Tibial artery (tissue), 4 donors: ENCODE measurements around the gene KMT2C.
"Not testable (repeated sequence)": the region's sequence is repeated elsewhere in the genome, so short reads cannot be mapped to it uniquely, and the experiment has no call there.

Experiments used
- DNase-seq, 2 donors: peaks; one replicate each; pipeline ENCODE4 v3.0.0-alpha.2; 2019
- H3K27ac ChIP-seq, 2 donors: fragments of 200-600 bp; sonication (generic) in 1 of 2; 1 replicate in 1 of 2; 2 replicates in 1 of 2; pipeline ENCODE4 v1.5.1; 2018 to 2019; ENCODE audit warnings: mild to moderate bottlenecking in 1 of 2
- H3K27me3 ChIP-seq, 2 donors: fragments of 200-600 bp; sonication (generic) in 1 of 2; one replicate each; pipeline versions ENCODE4 v1.5.1 to v1.6.0; 2016 to 2019
- H3K36me3 ChIP-seq, 3 donors: fragments of 200-600 bp; sonication (generic) in 2 of 3; one replicate each; pipeline ENCODE4 v1.5.1; 2016 to 2019; ENCODE audit warnings: mild to moderate bottlenecking in 2 of 3
- H3K4me1 ChIP-seq, 4 donors: fragments of 200-600 bp; sonication (generic) in 2 of 4; 1 replicate in 3 of 4; 2 replicates in 1 of 4; pipeline ENCODE4 v1.5.1; 2016 to 2019
- H3K4me3 ChIP-seq, 2 donors: fragments of 200-600 bp; sonication (generic) in 1 of 2; 1 replicate in 1 of 2; 2 replicates in 1 of 2; pipeline ENCODE4 v1.5.1; 2018 to 2019; ENCODE audit warnings: mild to moderate bottlenecking in 2 of 2
- H3K9me3 ChIP-seq, 3 donors: fragments of 200-600 bp; sonication (generic) in 1 of 3; one replicate each; pipeline ENCODE4 v1.5.1; 2016 to 2019
- CTCF ChIP-seq, 2 experiments: fragments of 200-600 bp in 1 of 2; fragments of 450-650 bp in 1 of 2; IDR thresholded peaks; one replicate each; pipeline ENCODE4 v1.5.1; 2017 to 2019; ENCODE audit warnings: antibody characterized with exemption in 2 of 2, mild to moderate bottlenecking in 1 of 2, moderate library complexity in 1 of 2
- intact Hi-C: fragments of 100-400 bp; cut with DNase I; formaldehyde crosslinking; loops from one replicate; pipeline ENCODE4 v1.15.0; 2023; ENCODE audit warnings: low total_unique reads

KMT2C gene

DNA sequence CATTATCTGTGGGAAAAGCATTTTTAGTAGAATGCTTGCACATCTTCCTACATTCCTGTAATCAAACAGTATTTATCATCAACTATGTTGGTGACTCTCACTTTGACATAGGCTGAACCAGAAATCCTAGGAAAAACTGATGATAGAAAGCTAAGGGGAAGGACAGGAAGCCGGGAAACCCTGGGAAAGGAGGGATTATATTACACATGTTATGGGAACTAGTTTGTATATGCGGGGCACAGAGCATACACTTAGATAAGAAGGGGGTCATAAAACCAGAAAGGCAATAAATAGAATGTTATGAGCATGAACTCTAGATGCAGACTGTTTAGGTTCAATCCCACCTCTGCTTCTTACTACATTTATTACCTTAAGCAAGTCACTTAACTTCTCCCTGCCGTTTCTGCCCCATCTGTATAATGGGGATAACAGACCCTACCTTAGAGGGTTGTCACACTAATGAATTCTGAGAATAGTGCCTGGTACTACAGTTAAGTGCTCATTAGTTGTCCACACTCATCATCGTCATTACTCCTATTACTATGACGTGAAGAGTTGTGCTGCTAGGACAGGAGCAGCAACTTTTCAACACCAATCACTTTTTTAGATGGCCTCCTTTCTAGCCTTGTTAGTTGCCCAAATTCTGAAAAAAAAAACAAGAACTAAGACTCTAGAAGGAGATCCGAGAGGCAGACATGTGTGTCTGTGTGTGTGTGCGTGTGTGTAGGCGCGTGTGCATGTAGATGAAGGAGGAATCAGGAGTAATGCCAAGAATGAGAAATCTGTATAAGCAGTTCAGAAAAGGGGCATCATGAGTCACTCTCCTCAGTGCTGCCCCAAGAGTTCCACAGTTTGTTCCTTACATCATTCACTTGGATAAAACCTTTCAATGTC is 52.2 kb downstream of the KMT2C start:
- H3K4me3 ChIP-seq, result no peak overlapping the region
- intact Hi-C loops, result no loop called here
- no peaks in the 10 kb centered on the region for H3K9me3 ChIP-seq
- TF ChIP-seq CTCF (IDR thresholded peaks at IDR 0.05), result no peak
- DNase-seq, result no peak
- no peaks in the 10 kb centered on the region for H3K27me3 ChIP-seq
- H3K4me1 ChIP-seq, result peaks cover 0 to 31% (median 18%) of the 10 kb centered on the region in 4 donors
- H3K27ac ChIP-seq, result no peak overlapping the region
- H3K36me3 ChIP-seq, result no peaks in the 10 kb centered on the region

GRCh38 chr7:152382244-152382643 is 53.6 kb downstream of the KMT2C start:
- H3K27me3 ChIP-seq, result no peaks in the 10 kb centered on the region
- no peak for DNase-seq
- TF ChIP-seq CTCF (IDR thresholded peaks at IDR 0.05), result no peak
- no peaks in the 10 kb centered on the region for H3K36me3 ChIP-seq
- H3K4me3 ChIP-seq, result no peak overlapping the region
- H3K9me3 ChIP-seq, result no peaks in the 10 kb centered on the region
- peaks cover 0 to 31% (median 18%) of the 10 kb centered on the region in 4 donors for H3K4me1 ChIP-seq
- H3K27ac ChIP-seq, result no peak overlapping the region
- intact Hi-C loops, result no loop called here

DNA sequence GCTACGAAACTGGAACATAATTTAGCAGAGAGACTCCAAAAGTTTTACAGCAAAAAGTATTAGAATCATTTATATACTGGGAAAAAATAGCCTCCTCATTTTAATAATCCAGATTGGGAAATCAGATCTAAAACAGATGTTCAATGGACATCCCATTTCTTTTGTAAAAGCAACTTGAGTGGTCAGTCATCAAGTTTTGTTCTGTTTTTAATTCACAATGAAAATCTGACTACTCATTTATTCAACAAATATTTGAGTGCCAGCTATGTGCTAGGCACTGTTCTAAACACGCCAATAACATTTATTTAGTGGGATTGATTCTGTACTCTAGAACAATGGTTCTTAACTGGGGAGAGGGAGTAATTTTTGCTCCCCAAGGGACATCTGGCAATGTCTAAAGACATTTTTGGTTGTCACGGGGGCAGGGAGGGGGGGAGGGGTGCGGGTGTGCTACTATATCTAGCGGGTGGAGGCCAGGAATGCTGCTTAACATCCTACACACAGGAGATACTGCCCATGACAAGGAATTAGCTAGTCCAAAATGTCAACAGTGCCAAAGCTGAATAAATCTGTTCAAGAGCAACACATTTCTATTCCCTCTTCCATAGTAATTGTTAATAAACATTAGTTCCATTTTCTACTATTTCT is 54.7 kb downstream of the KMT2C start:
- H3K4me1 ChIP-seq, result peaks cover 0 to 31% (median 18%) of the 10 kb centered on the region in 4 donors
- intact Hi-C loops, H3K4me3 ChIP-seq, H3K27me3 ChIP-seq, H3K36me3 ChIP-seq, H3K27ac ChIP-seq, DNase-seq, H3K9me3 ChIP-seq: not testable (repeated sequence)

GRCh38 chr7:152378497-152378896 is 57.3 kb downstream of the KMT2C start:
- H3K36me3 ChIP-seq, H3K27me3 ChIP-seq, H3K4me3 ChIP-seq, H3K9me3 ChIP-seq, intact Hi-C loops, H3K27ac ChIP-seq, DNase-seq: not testable (repeated sequence)
- peaks cover 0 to 23% (median 11%) of the 10 kb centered on the region in 4 donors for H3K4me1 ChIP-seq

DNA sequence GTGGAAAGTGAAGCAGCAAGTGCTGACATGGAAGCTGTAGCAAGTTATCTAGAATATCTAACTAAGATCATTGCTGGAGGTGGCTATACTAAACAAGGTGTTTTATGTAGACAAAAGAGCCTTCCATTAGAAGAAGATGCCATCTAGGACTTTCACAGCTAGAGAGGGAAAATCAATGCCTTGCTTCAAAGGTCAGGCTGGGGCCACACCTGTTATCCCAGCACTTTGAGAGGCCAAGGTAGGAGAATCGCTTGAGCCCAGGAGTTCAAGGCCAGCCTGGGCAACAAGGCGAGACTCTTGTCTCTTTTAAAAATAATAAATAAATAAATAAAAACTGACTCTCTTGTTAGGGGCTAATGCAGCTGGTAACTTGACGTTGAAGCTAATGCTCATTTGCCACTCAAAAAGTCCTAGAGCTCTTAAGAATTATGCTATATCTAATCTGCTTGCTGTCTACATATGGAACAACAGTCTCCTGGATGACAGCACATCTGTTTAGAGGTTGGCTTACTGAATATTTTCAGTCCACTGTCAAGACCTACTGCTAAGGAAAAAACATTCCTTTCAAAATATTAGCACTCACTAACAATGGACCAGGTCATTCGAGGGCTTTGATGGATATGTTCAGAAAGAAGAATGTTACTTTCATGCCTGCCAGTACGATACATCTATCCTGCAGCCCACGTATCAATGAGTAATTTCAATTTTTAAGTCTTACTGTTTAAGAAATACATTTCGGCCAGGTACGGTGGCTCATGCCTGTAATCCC is 58.9 kb downstream of the KMT2C start:
- H3K27me3 ChIP-seq, intact Hi-C loops, H3K36me3 ChIP-seq, DNase-seq, H3K27ac ChIP-seq, H3K4me3 ChIP-seq, H3K9me3 ChIP-seq, H3K4me1 ChIP-seq: not testable (repeated sequence)

DNA sequence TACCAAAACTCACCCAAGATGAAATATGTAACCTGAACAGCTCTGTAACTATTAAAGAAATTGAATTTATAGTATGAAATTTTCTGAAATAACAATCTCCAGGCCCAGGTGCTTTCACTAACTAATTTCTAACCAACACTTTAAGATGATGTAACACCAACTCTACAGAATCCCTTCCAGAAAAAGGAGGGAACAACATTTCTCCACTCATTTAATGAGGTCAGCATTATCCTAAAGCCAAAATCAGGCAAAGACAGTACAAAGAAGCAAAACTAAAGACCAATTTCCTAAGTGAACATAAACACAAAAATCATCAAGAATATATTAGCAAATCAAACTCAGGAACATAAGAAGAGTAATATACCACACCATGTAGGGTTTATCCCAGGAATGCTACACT is 65.5 kb downstream of the KMT2C start:
- H3K27me3 ChIP-seq, result no peaks in the 10 kb centered on the region
- no peak for DNase-seq
- H3K27ac ChIP-seq, result no peak overlapping the region
- no peak for TF ChIP-seq CTCF (IDR thresholded peaks at IDR 0.05)
- H3K9me3 ChIP-seq, result no peaks in the 10 kb centered on the region
- intact Hi-C loops, result no loop called here
- peaks cover 0 to 34% (median 4%) of the 10 kb centered on the region in 4 donors for H3K4me1 ChIP-seq
- H3K36me3 ChIP-seq, result no peaks in the 10 kb centered on the region
- H3K4me3 ChIP-seq, result no peak overlapping the region
